HepG2 (cell line): ENCODE measurements around the gene UTP25. TPM values are rescaled to one million over a fixed set of nuclear protein-coding genes. Genes with fewer than 3 reads are reported as not detected.
A peak's percentile ranks its signal among the peaks of the same experiment; 100 is the strongest.

Experiments used
- HDAC6 ChIP-seq: fragments of 200-600 bp; sonication (generic); IDR thresholded peaks from 2 replicates; pipeline ENCODE4 v1.7.0; 2017; ENCODE audit warnings: mild to moderate bottlenecking, antibody characterized with exemption, low read length, low read depth
- HNF4A ChIP-seq: sonication (generic); formaldehyde crosslinking; IDR thresholded peaks from 2 replicates; pipeline ENCODE4 v1.4.0; 2020; ENCODE audit warnings: missing genetic modification reagents
- SCMH1 ChIP-seq: sonication (generic); formaldehyde crosslinking; IDR thresholded peaks from 2 replicates; pipeline ENCODE4 v1.9.0; 2021; ENCODE audit warnings: missing genetic modification reagents, mild to moderate bottlenecking, borderline replicate concordance
- SSRP1 ChIP-seq: IDR thresholded peaks from 2 replicates; pipeline ENCODE4 v1.6.1; 2016; ENCODE audit warnings: control low read depth
- TARDBP ChIP-seq: sonication (generic); formaldehyde crosslinking; IDR thresholded peaks from 2 replicates; pipeline ENCODE4 v1.8.0; 2022; ENCODE audit warnings: mild to moderate bottlenecking, missing genetic modification reagents
- ZBTB38 ChIP-seq: sonication (generic); formaldehyde crosslinking; IDR thresholded peaks from 2 replicates; pipeline ENCODE4 v1.5.1; 2020; ENCODE audit warnings: mild to moderate bottlenecking, missing genetic modification reagents
- ZBTB7A ChIP-seq: sonication (generic); formaldehyde crosslinking; IDR thresholded peaks from 2 replicates; pipeline ENCODE4 v1.8.0; 2022; ENCODE audit warnings: mild to moderate bottlenecking, missing genetic modification reagents
- ZNF251 ChIP-seq: sonication (generic); formaldehyde crosslinking; IDR thresholded peaks from 2 replicates; pipeline ENCODE4 v1.9.0; 2021; ENCODE audit warnings: mild to moderate bottlenecking, missing genetic modification reagents
- ZNF775 ChIP-seq: sonication (generic); formaldehyde crosslinking; IDR thresholded peaks from 2 replicates; pipeline ENCODE4 v1.4.0; 2020; ENCODE audit warnings: missing genetic modification reagents, mild to moderate bottlenecking, moderate library complexity, borderline replicate concordance
- polyA plus RNA-seq, 8 experiments: library from polyadenylated mRNA; depleted of rRNA in 3 of 8; stranded (reverse) in 7 of 8; unstranded in 1 of 8; fragments of >200 nt; fragmentation: Illumina TruSeq in 4 of 8; extraction: Trizol in 4 of 8; gene quantifications; 2 replicates each; pipeline versions ENCODE4 v1.2.1 to v1.2.3, GENCODE V29; 2011 to 2016; ENCODE audit warnings: low read depth in 4 of 8, missing spikeins in 1 of 8, mixed read lengths in 1 of 8; ENCODE audit not compliant: insufficient read depth in 1 of 8
- total RNA-seq, 5 experiments: library from RNA; depleted of rRNA; stranded (reverse); fragments of >200 nt; fragmentation: Illumina TruSeq; extraction: Trizol; gene quantifications; 2 replicates each; pipeline ENCODE4 v1.2.3, GENCODE V29; 2016; ENCODE audit warnings: low read depth in 1 of 5
- TF ChIP-seq, protein P1 (sequence below): sonication (generic); formaldehyde crosslinking; IDR thresholded peaks from 2 replicates; pipeline ENCODE4 v1.4.0; 2020; ENCODE audit warnings: mild to moderate bottlenecking, missing genetic modification reagents
- TF ChIP-seq, protein P2 (sequence below): sonication (generic); formaldehyde crosslinking; IDR thresholded peaks from 2 replicates; pipeline ENCODE4 v1.8.1; 2023; ENCODE audit warnings: missing genetic modification reagents, inconsistent platforms, borderline replicate concordance
- TF ChIP-seq, protein P3 (sequence below): sonication (generic); formaldehyde crosslinking; IDR thresholded peaks from 2 replicates; pipeline ENCODE4 v1.5.0; 2020; ENCODE audit warnings: mild to moderate bottlenecking, missing genetic modification reagents, borderline replicate concordance
- TF ChIP-seq, protein P4 (sequence below): sonication (generic); formaldehyde crosslinking; IDR thresholded peaks from 2 replicates; pipeline ENCODE4 v1.5.0; 2020; ENCODE audit warnings: missing genetic modification reagents, mild to moderate bottlenecking, borderline replicate concordance
- TF ChIP-seq, protein P5 (sequence below): IDR thresholded peaks from 2 replicates; pipeline ENCODE4 v1.6.1; 2016

UTP25 gene
- total and polyA plus RNA-seq, 2 of the 13 experiments (the other 11 are each of a cell fraction or from before 2014, with no cell fraction given), result 4.8 to 5.7 TPM

DNA sequence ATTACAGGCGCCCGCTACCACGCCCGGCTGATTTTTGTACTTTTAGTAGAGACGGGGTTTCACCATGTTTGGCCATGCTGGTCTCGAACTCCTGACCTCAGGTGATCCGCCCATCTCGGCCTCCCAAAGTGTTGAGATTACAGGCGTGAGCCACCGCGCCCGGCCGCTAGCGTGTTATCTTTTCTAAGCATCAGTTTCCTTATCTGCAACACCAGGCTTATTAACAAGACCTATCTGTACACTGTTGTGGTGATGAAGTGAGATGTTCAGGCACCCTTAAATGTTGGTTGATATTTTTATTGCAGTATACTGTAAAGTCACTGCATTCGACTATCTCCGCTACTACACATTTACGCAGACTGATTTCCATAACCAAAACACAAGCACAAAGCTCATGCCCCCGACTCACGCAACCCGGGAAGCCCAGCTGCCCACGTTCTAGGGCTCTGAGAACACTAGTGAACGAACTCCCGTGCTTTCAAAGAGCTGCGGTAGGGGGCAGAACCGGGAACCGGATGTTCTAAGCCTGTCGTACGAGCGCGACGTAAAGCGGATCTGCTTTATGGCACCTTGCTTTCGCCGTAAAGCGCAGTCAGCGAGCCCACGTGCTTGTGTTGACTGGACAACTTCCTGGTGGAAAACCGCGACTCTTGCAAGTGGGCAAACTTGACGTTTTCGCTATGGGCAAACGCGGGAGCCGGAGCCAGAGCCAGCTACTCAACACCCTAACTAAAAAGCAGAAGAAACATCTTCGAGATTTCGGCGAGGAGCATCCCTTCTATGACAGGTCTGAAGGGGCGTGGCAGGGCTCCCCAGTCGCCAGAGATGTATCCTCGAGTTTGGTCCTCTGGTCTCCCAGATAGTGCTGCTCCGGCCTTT, at the start of gene UTP25 (continued):
- TF ChIP-seq, protein P1, sequence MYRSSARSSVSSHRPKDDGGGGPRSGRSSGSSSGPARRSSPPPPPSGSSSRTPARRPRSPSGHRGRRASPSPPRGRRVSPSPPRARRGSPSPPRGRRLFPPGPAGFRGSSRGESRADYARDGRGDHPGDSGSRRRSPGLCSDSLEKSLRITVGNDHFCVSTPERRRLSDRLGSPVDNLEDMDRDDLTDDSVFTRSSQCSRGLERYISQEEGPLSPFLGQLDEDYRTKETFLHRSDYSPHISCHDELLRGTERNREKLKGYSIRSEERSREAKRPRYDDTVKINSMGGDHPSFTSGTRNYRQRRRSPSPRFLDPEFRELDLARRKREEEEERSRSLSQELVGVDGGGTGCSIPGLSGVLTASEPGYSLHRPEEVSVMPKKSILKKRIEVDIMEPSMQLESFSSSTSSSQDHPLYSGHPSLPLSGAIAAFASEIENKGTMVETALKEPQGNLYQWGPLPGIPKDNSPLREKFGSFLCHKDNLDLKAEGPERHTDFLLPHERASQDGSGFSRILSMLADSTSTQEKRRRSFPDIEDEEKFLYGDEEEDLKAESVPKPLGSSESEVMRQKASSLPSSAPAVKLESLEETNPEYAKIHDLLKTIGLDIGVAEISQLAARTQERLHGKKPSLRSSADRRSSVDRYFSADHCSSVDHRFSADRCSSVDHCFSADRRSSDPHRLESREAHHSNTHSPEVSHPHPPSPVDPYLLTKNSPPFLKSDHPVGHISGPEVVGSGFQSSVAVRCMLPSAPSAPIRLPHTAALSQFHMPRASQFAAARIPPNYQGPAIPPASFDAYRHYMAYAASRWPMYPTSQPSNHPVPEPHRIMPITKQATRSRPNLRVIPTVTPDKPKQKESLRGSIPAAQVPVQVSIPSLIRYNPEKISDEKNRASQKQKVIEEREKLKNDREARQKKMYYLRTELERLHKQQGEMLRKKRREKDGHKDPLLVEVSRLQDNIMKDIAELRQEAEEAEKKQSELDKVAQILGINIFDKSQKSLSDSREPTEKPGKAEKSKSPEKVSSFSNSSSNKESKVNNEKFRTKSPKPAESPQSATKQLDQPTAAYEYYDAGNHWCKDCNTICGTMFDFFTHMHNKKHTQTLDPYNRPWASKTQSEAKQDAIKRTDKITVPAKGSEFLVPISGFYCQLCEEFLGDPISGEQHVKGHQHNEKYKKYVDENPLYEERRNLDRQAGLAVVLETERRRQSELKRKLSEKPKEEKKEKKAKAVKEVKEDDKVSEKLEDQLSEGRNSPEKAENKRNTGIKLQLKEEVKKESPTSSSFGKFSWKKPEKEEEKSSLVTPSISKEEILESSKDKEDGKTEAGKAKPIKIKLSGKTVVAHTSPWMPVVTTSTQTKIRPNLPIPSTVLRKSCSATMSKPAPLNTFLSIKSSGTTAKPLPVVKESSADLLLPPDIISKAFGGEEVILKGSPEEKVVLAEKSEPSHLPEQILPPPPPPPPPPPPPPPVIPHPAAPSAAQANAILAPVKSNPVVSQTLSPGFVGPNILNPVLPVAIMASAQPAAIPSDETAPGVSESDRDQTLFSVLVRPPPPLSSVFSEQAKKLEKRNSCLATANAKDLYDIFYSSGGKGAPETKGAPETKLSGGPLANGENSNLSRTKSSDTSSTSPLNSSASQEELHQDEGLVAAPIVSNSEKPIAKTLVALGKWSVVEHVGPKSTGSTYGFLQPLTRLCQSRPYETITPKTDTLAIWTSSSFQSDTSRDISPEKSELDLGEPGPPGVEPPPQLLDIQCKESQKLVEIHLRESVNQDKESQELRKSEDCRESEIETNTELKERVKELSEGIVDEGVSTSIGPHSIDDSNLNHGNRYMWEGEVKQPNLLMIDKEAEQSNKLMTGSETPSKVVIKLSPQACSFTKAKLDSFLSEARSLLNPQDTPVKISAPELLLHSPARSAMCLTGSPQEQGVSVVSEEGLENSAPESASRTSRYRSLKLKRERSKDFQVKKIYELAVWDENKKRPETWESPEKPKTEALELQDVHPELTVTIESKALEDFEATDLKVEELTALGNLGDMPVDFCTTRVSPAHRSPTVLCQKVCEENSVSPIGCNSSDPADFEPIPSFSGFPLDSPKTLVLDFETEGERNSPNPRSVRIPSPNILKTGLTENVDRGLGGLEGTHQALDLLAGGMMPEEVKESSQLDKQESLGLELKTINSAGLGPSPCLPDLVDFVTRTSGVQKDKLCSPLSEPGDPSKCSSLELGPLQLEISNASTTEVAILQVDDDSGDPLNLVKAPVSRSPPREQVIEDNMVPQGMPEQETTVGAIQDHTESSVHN, result peak; percentile 52; the same call in 1 of the 2 replicates
- TF ChIP-seq SCMH1 (CRISPR knock-in tag), result no peak
- TF ChIP-seq HNF4A, result no peak
- TF ChIP-seq, protein P2, sequence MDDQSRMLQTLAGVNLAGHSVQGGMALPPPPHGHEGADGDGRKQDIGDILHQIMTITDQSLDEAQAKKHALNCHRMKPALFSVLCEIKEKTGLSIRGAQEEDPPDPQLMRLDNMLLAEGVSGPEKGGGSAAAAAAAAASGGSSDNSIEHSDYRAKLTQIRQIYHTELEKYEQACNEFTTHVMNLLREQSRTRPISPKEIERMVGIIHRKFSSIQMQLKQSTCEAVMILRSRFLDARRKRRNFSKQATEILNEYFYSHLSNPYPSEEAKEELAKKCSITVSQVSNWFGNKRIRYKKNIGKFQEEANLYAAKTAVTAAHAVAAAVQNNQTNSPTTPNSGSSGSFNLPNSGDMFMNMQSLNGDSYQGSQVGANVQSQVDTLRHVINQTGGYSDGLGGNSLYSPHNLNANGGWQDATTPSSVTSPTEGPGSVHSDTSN, result no peak
- no peak for TF ChIP-seq ZBTB7A
- TF ChIP-seq SSRP1, result 0 out of 2 replicates have a peak, but pooled peaks have one; percentile 69
- TF ChIP-seq, protein P3, sequence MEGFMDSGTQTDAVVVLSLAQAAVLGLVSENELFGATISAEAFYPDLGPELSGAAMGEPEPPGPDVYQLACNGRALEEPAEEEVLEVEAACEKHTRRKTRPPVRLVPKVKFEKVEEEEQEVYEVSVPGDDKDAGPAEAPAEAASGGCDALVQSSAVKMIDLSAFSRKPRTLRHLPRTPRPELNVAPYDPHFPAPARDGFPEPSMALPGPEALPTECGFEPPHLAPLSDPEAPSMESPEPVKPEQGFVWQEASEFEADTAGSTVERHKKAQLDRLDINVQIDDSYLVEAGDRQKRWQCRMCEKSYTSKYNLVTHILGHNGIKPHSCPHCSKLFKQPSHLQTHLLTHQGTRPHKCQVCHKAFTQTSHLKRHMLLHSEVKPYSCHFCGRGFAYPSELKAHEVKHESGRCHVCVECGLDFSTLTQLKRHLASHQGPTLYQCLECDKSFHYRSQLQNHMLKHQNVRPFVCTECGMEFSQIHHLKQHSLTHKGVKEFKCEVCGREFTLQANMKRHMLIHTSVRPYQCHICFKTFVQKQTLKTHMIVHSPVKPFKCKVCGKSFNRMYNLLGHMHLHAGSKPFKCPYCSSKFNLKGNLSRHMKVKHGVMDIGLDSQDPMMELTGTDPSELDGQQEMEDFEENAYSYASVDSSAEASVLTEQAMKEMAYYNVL, result no peak
- peak; percentile 79 for TF ChIP-seq TARDBP
- TF ChIP-seq, protein P4, sequence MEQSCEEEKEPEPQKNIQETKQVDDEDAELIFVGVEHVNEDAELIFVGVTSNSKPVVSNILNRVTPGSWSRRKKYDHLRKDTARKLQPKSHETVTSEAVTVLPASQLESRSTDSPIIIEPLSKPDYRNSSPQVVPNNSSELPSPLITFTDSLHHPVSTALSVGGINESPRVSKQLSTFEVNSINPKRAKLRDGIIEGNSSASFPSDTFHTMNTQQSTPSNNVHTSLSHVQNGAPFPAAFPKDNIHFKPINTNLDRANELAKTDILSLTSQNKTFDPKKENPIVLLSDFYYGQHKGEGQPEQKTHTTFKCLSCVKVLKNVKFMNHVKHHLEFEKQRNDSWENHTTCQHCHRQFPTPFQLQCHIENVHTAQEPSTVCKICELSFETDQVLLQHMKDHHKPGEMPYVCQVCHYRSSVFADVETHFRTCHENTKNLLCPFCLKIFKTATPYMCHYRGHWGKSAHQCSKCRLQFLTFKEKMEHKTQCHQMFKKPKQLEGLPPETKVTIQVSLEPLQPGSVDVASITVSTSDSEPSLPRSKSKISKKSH, result no peak
- no peak for TF ChIP-seq HDAC6
- no peak for TF ChIP-seq ZBTB38 (CRISPR knock-in tag)
- TF ChIP-seq, protein P5, sequence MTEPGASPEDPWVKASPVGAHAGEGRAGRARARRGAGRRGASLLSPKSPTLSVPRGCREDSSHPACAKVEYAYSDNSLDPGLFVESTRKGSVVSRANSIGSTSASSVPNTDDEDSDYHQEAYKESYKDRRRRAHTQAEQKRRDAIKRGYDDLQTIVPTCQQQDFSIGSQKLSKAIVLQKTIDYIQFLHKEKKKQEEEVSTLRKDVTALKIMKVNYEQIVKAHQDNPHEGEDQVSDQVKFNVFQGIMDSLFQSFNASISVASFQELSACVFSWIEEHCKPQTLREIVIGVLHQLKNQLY, result no peak
- no peak for TF ChIP-seq ZNF775 (CRISPR knock-in tag)
- TF ChIP-seq ZNF251, result no peak
